Right lobe of liver (tissue), 6 donors: ENCODE data around the gene ARFIP1. TPM values are rescaled to one million over a fixed set of nuclear protein-coding genes. Genes with fewer than 3 reads are reported as not detected.

Source experiments
- ATAC-seq, 4 donors: fragments of 200-7000 bp; cut with Tn5 transposase; one replicate each; pipeline ENCODE4 v1.9.1; 2020; ENCODE audit warnings: mild to moderate bottlenecking in 4 of 4, moderate library complexity in 4 of 4
- DNase-seq, 3 donors: peaks; one replicate each; pipeline ENCODE4 v3.0.0-alpha.2; 2020
- H3K27ac ChIP-seq, 3 donors: fragments of 200-600 bp; one replicate each; pipeline ENCODE4 v1.8.0; 2022
- H3K27me3 ChIP-seq, 2 donors: fragments of 200-600 bp; one replicate each; pipeline ENCODE4 v1.8.0; 2022
- H3K36me3 ChIP-seq, 4 donors: fragments of 200-600 bp; sonication (generic) in 1 of 4; one replicate each; pipeline versions ENCODE4 v1.5.1 to v1.8.0; 2017 to 2022; ENCODE audit warnings: control low read depth in 1 of 4
- H3K4me1 ChIP-seq, 4 donors: fragments of 200-600 bp; sonication (generic) in 1 of 4; one replicate each; pipeline versions ENCODE4 v1.5.1 to v1.8.0; 2017 to 2022; ENCODE audit warnings: control low read depth in 1 of 4
- H3K4me3 ChIP-seq, 3 donors: fragments of 200-600 bp; one replicate each; pipeline ENCODE4 v1.8.0; 2022
- H3K9me3 ChIP-seq, 4 donors: fragments of 200-600 bp; sonication (generic) in 1 of 4; one replicate each; pipeline versions ENCODE4 v1.5.1 to v1.8.0; 2017 to 2022; ENCODE audit warnings: control low read depth in 1 of 4
- CTCF ChIP-seq, 4 donors: fragments of 200-600 bp in 3 of 4; fragments of 450-650 bp in 1 of 4; IDR thresholded peaks; one replicate each; pipeline versions ENCODE4 v1.5.1 to v1.8.0; 2016 to 2022; ENCODE audit warnings: antibody characterized with exemption in 4 of 4, mild to moderate bottlenecking in 2 of 4
- POLR2A ChIP-seq: fragments of 450-650 bp; IDR thresholded peaks from one replicate; pipeline ENCODE4 v1.6.1; 2017; ENCODE audit warnings: antibody characterized with exemption, mild to moderate bottlenecking
- WGBS: methylation state at CpG from one replicate; pipeline ENCODE4 v1.1.6; 2018; ENCODE audit warnings: low coverage, low lambda C conversion rate; ENCODE audit not compliant: insufficient coverage; ENCODE audit errors: missing lambda C conversion rate; 5-methylcytosine and 5-hydroxymethylcytosine counted together
- intact Hi-C, 2 donors: fragments of 100-400 bp; cut with DNase I; formaldehyde crosslinking; loops; one replicate each; pipeline versions ENCODE4 v1.11.2 to v1.14.1; 2022
- total RNA-seq, 6 experiments: library from RNA; depleted of rRNA in 2 of 6; stranded (reverse); fragments of >200 nt in 2 of 6; fragmentation: NEBNext Ultra II Directional in 3 of 6; extraction: Animal tissue kit (Norgen Biotek cat#: 25700) in 3 of 6; gene quantifications; one replicate each; pipeline versions ENCODE4 v1.1.0 to v1.2.4, GENCODE V29; 2016 to 2023
- donor health status: DM: no; HTN: yes; CAD: no.
- donor health status: DM: no; HTN: no; CAD: no.
- donor health status: DM: no; HTN: no; CAD: no.
- donor health status: DM: no; HTN: yes; CAD: no.
- donor health status: DM: no; HTN: yes; CAD: no.

Gene ARFIP1
- total RNA-seq, 6 experiments from 2014 or later: 9.1 to 19.9 (median 14.1) TPM

GRCh38 chr4:152807294-152807829 lies 27.6 kb downstream of the ARFIP1 start:
- no peaks in the 10 kb centered on the region for H3K27me3 ChIP-seq
- no peak overlapping the region for H3K27ac ChIP-seq
- H3K9me3 ChIP-seq: no peaks in the 10 kb centered on the region
- intact Hi-C loops: no loop called here
- H3K4me1 ChIP-seq: peaks cover 0 to 3% (median 2%) of the 10 kb centered on the region in 4 donors
- no peaks in the 10 kb centered on the region for H3K36me3 ChIP-seq
- H3K4me3 ChIP-seq: no peak overlapping the region
- WGBS: 85% methylated on average over 3 of the region's 3 CpGs
- TF ChIP-seq CTCF (IDR thresholded peaks at IDR 0.05): no peak
- no peak for TF ChIP-seq POLR2A
- DNase-seq (no peak), ATAC-seq (no peak)

GRCh38 chr4:152808670-152809069 lies 28.9 kb downstream of the ARFIP1 start:
- H3K4me1 ChIP-seq: peaks cover 0 to 3% (median 2%) of the 10 kb centered on the region in 4 donors
- intact Hi-C loops: no loop called here
- ATAC-seq (no peak), DNase-seq (no peak)
- 92% methylated on average over 8 of the region's 8 CpGs for WGBS
- H3K9me3 ChIP-seq: no peaks in the 10 kb centered on the region
- no peaks in the 10 kb centered on the region for H3K36me3 ChIP-seq
- no peaks in the 10 kb centered on the region for H3K27me3 ChIP-seq
- H3K4me3 ChIP-seq: no peak overlapping the region
- no peak for TF ChIP-seq CTCF (IDR thresholded peaks at IDR 0.05)
- no peak for TF ChIP-seq POLR2A
- no peak overlapping the region for H3K27ac ChIP-seq

- no peak overlapping the region for H3K4me3 ChIP-seq
- H3K9me3 ChIP-seq: no peaks in the 10 kb centered on the region
- peak; percentile 80 to 88 (median 85) for ATAC-seq
- 51% methylated on average over 8 of the region's 11 CpGs for WGBS
- no peak for DNase-seq
- TF ChIP-seq POLR2A (no peak), CTCF (IDR thresholded peaks at IDR 0.05) (no peak)
- no peaks in the 10 kb centered on the region for H3K27me3 ChIP-seq
- H3K27ac ChIP-seq: no peak overlapping the region
- H3K4me1 ChIP-seq: peaks cover 0 to 3% (median 2%) of the 10 kb centered on the region in 4 donors
- H3K36me3 ChIP-seq: no peaks in the 10 kb centered on the region
- intact Hi-C loops: no loop called here
These were observed 31.0 kb downstream of the ARFIP1 start for GRCh38 chr4:152810715-152811287.

- intact Hi-C loops: no loop called here
- Histone ChIP-seq H3K4me3 (no peak overlapping the region), H3K36me3 (no peaks in the 10 kb centered on the region), H3K27me3 (no peaks in the 10 kb centered on the region), H3K9me3 (no peaks in the 10 kb centered on the region), H3K4me1 (peaks cover 0 to 3% (median 2%) of the 10 kb centered on the region in 4 donors), H3K27ac (no peak overlapping the region)
- peak in 1 of 3 donors; percentile 42 for DNase-seq
- peak in 3 of 4 donors; percentile 54 to 68 (median 65) for ATAC-seq
- TF ChIP-seq CTCF (IDR thresholded peaks at IDR 0.05) (no peak), POLR2A (no peak)
These were observed 35.3 kb downstream of the ARFIP1 start for GRCh38 chr4:152815078-152815477.

GRCh38 chr4:152817331-152817730 lies 37.6 kb downstream of the ARFIP1 start:
- Histone ChIP-seq H3K36me3 (no peaks in the 10 kb centered on the region), H3K27me3 (no peaks in the 10 kb centered on the region), H3K4me3 (no peak overlapping the region), H3K9me3 (no peaks in the 10 kb centered on the region), H3K27ac (no peak overlapping the region), H3K4me1 (no peaks in the 10 kb centered on the region)
- DNase-seq: no peak
- ATAC-seq: no peak
- intact Hi-C loops: no loop called here
- TF ChIP-seq CTCF (IDR thresholded peaks at IDR 0.05) (no peak), POLR2A (no peak)
